KG1 (cell line): ENCODE results near the gene PRKCA.
"Not testable (repeated sequence)": the region's sequence is repeated elsewhere in the genome, so short reads cannot be mapped to it uniquely, and the experiment has no call there.

Source experiments
- DNase-seq: peaks from one replicate; lab custom pipeline; 2025; lab: John Stamatoyannopoulos, UW

PRKCA gene

DNA sequence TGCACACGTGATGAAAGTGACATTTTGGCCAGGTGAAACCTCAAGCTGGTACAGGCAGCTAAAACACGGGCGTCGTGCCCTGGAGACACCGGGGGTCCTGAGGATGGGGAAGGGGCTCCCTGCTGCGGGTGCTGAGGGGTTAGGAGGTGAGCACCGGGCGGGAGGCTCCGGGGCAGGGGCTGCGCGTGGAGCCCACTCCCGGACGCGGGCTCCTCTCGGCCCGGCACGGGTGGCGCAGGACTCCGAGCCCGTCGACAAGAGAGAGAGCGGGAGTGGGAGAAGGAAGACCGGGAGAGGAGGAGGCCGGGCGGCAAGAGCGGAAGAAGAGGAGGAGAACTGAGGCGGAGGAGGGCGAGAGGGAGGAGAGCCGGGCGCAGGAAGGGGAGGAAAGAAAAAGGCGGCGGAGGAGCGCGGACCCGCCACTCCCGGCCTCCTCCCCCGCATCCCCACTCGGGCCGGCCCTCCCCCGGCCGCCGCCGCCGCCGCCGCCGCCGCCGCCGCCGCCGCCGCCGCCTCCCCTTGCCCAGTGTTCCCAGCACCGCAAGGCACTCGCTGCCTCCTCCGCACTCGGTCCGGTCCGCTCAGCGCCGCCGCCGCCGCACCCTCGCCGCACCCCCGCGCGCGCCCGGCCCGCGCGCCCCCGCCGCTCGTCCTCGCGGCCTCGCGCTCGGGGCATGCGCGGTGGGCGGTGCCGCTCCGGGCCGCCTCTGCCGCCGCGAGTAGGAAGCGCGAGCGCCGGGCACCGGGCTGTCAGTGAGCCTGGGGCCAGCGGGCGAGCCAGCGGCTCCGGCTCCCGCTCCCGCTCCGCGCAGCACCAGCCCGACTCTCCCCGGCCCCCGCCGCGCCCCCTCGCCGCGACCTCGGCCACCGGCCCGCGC is at the start of gene PRKCA:
Gene PRKCA, plus strand, starts transcription at position 750 of the 878 bp plus-strand sequence.
- DNase-seq: no peak

DNA sequence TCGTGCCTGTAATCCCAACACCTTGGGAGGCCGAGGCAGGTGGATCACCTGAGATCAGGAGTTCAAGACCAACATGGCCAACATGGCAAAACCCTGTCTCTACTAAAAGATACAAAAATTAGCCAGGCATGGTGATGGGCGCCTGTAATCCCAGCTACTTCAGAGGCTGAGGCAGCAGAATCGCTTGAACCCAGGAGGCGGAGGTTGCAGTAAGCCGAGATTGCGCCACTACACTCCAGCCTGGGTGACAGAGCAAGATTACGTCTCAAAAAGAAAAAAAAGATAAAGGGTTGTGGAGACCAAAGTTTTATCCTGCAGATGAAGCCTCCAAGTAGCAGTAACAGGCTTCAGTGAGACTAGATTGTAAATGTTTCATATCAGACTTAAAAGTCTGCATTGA is 49.0 kb upstream of the PRKCA start:
- DNase-seq: not testable (repeated sequence)

DNA sequence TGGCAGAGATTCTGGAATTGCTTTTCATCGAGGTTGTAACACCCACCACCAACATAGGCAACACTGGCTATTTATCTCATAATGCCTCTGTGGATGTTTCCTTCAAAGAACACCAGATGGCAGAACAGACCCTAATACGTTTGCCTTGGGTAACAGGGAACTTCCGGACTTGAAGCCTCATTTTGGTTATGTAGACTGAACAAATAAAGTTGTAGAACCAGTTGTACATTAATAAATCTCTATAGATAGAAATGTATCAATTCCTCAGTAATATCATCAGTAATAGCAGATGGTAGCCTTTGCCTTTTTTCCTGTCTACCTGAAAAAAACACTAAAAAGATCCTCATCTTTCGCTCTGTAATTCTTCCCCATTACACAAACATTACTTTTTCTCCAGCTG is 47.3 kb upstream of the PRKCA start:
- DNase-seq: peak; percentile 40

DNA sequence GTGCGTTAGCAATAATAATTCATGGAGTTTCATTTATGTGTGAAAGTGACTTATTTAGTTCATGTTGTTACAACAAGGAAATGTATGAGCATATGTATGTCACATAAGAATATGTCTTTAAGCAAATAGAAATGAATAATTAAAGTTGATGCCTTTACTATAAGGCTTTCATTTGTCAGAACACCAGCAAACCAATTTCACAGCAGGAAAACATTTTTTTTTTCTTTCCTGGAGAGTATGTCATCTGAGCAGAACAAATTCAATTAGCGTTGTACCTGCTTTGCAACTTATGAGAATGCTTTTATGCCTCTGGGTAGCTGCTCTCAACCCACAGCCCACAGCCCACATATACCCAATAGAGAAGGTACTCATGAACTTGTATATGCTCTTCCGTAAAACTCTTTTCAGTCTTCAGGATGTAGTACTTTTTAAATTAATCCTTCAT is 46.9 kb upstream of the PRKCA start:
- DNase-seq: no peak

DNA sequence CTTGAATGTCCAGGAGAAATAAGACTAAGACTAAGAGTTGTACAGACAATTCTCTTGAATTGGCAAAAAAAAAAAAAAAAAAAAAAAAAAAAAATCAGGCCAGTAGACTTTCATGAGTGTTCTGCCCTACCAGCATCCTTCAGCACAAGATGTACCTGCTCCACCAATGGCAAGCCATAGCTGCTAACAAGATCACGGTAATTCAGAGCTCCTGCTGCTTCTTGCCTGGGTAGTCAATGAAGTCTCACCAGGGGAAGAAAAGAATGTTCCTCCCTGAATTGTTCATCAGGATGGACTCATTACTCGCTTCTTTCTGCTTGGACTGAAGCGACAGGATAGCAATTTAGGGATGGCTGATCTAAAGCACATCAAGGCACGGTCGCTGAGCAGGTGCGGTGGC is 42.1 kb upstream of the PRKCA start:
- no peak for DNase-seq

DNA sequence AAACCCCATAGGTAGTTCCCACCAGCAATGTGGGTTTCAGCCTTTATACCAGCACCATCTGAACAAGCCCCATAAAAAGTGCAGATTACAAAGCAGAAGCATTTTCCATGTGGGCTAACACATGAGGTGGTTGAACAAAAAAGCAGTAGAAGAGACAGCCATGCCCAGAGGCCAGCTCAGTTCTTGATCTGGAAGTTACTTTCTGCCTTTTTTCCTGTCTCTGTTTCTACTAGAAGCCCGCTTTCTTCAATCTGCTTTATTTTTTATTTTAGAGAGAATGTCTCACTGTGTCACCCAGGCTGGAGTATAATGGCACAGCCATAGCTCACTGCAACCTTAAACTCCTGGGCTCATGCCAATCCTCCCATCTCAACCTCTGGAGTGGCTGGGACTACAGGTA is 41.7 kb upstream of the PRKCA start:
- DNase-seq: no peak

DNA sequence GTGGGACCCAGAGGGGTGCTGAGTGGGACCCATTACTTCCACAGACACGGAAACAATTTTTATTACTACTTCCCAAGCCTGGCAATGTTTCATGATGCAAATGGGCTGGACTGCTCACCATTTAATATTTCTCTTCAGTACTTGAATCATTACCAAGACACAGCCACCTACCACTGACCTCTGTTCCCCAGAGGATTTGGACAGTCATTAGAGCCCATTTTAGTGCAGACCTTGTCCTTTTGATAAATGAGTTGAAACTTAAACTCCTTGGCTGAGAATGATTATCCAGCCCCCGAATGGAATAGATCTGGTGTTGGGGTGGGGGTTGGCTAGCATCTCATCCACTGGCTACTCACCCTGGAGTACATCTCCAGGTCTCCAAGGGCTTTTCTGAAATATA is 39.6 kb upstream of the PRKCA start:
- DNase-seq: no peak

DNA sequence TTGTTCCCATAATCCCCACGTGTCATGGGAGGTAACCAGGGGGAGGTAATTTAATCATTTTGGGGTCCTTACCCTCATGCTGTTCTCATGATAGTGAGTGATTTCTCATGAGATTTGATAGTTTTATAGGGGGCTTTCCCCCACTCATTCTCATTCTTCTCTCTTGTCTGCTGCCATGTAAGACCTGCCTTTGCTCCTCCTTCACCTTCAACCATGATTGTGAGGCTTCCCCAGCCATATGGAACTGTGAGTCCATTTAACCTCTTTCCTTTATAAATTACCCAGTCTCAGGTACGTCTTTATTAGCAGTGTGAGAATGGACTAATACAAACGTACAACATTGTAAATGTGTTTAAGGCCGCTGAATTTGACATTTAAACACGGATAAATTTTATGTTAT is 37.7 kb upstream of the PRKCA start:
- DNase-seq: no peak

DNA sequence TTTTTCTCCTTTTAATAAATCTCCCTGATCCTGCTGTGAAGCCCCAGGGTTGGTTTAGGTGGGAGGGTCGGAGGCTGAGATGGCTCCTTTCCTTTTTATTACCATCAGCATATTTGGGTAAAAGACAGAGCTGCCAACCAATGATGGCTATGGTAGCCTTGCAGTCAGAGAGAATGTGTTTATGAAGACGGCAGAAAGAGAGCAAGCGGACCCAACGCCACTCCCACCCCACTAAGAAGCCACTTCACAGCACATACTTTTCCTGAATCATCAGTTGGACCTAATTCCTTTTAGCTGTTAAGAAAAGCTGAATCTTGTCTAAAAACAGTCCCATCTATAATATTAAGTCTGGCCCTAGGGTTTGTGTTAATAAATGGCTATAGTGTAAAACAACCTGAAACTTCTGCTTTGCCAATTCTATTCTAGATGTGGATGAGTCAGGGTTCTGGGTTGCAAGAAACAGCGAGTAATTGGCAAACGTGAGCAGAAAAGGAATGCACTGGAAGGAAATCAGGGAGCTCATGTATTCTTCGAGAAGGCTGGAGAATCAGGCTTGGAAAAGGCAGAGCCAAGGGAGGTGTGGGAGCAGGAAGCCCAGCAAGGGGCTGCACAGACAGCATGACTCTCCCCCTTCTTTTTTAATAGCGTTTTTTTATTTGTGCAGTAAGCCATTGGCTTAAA is 34.0 kb upstream of the PRKCA start:
- no peak for DNase-seq

DNA sequence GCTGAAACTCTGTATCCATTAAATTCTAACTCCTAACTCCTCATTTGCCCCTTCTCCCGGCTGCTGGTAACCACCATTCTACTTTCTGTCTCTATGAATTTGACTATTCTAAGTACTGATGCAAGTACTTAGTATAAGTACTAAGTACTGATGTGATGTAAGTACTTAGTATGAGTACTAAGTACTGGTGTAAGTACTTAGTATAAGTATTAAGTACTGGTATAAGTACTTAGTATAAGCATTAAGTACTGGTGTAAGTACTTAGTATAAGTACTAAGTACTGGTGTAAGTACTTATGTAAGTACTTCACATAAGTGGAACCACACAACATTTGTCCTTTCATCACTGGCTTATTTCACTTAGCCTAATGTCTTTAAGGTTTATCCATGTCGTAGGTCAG is 32.3 kb upstream of the PRKCA start:
- DNase-seq: no peak

DNA sequence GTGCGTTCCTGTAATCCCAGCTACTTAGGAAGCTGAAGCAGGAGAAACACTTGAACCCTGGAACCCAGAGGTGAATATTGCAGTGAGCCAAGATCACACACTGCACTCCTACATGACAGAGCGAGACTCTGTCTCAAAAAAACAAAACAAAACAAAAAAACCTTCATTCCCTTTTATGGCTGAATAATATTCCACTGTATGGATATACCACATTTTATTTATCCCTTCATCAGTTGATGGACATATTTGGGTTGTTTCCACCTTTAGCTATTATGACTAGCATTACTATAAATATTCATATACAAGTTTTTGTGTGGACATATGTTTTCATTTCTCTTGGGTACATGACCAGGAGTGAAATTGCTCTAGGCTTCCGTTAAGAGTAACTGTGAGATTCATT is 30.9 kb upstream of the PRKCA start:
- DNase-seq: no peak

DNA sequence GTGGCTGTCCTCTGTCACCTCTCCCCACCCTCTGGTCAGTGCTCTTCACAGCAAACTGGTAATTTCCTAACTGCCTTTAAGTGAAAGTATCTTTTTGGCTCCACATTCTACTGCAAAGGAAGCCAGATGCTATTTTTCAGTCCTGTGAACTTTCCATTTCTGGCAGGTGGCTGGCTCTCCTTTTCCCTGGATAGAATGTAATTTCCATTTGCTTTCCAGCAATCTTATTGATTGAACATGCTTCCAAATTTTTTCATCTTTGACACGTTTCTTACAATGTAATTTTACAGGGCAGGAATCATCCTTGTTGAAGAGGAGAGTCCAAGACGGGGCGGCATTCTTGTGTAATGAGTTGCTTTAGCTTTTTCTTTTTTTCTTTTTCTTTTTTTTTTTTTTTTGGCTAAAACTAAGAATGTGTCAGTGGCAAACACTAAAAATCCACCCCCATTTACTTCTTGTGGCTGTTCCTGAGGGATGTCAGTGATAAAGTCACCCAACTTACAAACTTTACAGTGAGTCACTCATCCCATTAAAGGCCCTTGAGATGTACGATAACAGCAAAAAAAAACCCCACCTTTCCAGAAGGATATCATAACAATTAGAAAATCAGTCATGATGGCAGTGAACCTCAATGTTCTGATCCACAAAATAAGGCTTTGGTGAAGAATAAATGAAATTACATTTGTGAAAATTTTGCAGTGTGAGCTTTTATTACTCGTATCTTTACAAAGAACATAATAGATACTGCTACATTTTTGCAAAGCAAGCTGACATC is 29.4 kb upstream of the PRKCA start:
- no peak for DNase-seq

DNA sequence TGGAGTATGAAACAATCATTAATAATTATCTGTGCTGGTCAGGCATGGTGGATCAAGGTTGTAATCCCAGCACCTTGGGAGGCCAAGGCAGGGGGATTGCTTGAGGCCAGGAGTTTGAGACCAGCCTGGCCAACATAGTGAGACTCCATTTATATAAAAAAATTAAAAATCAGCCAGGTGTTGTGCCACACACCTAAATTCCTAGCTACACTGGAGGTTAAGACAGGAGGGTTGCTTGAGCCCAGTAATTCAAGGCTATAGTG is 28.9 kb upstream of the PRKCA start:
- no peak for DNase-seq

DNA sequence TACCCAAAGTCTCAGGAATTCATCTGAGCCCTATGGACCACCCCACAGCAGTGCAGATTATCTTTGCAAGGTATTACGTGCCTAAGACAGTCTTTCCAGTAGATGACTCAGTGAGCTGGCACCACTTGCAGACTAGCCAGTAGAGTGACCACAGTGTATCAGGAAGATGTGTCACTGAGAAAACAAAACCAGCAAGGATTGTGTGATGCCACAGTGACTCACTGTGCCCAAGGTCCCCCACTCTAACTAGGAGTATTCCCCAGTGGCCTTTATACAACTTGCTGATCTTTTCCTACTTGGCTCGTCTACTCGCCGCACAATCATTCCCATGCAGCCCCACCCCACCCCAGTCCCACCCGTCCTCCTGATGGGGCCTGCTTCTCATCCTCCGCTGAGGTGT is 26.8 kb upstream of the PRKCA start:
- no peak for DNase-seq

DNA sequence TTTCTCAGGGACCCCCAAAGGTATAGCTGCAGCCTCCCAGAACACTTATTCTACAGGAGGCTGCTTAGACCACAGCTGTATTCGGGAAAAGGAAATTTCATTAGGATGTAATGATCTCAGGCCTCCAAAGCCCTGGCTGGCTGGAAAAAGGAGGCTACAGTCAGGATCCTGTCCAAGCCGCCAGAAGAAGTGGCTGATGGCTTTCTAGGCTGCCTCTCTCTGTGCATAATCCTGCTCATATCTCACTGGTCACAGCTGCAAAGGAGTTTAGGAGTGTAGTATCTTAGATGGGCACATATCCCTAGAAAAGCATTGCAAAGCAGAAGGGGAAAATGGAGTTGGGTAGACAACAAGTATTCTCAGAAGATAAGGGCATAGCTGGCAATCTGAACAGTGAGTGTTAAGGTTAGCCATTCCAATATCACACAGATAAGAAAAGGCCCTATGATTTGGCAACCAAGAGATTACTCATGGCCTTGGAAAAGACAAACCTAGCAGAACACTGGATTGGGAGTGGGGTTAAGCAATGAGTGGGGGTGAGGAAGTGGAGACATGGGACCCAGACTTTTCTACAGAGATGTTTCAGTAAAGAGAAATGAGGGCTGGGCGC is 26.0 kb upstream of the PRKCA start:
- no peak for DNase-seq

DNA sequence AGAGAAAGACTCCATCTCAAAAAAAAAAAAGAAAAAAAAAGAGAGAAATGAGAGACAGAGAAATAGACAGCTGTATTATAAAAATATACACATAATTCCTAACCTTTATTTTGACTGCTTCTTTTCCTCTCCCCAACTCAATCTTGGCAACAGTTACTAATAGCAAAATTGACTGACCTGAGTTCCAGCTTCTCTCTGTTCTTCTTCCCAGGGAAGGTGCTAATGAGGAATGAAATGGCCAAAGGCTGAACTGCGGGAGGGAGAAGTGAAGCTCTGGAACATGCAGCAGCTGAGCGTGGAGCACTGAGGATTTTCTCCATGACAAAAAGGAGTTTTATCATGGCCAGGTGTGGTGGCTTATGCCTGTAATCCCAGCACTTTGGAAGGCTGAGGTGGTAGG is 25.2 kb upstream of the PRKCA start:
- no peak for DNase-seq

DNA sequence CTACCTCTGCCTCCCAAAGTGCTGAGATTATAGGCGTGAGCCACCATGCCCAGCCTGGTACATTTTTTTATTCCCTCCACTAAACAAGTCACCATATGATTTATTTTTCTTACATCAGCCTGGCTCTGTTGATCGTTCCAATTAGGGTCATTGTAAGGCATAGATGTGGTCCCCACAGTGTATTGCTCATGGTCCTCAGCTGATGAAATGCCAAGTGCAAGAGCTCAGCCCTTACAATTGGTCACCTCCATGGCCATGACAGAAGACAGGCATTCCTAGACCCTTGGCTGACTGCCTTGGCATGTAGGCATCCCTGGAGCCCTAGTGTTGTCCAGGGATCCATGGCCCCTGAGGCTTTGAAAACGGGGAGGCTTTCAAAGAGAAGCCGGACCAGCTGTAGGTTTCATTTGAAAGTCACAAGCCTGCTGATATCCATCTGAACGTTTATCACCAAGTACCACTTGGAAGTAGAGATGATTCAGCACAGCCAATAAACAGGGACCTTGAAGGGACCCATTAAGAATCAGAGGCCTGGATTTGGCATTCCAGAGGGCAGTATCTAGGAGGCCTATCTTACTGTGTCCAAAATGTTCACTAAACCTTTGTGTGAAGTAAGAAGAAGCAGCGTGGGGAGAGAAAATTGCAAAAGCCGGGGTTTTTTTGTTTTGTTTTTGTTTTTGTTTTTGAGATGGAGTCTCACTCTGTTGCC is 20.6 kb upstream of the PRKCA start:
- DNase-seq: no peak

DNA sequence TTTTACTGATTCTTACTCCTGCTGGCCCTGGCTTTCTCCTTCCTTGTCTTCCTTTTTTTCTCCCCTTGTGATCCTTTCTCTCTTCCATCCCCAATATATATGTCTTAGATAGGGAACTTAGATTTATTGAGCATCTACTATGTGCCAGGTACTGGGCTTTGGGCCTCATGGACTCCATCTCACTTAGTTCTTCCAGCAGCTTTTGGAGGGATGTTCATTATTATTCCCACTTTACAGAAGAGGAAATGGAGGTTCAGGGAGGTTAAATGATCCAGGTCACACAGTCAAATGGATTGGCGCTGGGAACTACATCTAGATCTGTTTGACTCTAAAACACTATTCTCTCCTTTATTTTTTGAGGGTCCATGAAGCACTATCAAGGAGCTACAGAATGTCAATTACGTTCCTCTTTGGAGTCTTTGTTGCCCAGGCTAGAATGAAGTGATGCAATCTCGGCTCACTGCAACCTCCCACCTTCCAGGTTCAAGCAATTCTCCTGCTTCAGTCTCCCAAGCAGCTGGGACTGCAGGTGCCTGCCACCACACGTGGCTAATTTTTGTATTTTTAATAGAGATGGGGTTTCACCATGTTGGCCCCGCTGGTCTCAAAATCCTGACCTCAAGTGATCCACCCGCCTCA is 19.0 kb upstream of the PRKCA start:
- no peak for DNase-seq

DNA sequence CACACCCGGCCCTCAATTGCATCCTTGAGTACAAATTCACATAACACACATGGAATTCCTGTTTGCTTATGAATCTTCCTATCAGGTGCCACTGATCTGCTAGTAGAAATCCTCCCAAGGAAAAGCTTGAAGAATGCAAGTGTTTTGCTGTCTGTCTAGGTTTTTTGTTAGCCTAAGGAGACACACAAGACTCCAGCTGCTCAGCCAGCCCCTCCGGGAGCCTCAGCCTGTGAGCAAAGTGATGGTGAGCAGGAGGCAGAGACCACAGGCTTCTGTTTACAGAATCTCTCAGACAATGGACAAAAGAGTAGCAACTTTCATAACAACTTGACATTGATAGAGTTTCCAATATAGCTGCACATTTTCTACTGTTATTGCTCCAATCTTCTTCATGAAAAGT is 18.4 kb upstream of the PRKCA start:
- no peak for DNase-seq

DNA sequence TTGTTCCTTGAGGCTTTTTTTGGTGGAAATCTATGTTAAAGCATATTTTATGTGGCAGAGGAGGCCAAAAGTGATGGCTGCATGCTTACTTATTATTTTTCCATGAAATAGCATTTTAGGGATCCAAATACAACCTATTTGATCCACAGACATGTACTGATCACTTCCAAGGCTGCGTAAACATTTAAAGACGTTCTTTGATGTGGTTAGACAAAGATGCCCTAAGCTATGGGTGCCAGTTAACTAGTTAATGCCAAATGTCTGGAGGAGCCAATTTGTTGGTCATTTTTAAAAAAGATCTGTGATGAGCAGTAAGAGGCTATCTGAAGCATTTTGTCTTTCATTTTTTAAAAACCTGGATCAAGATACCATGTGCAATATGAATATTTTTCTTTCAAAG is 17.3 kb upstream of the PRKCA start:
- no peak for DNase-seq

DNA sequence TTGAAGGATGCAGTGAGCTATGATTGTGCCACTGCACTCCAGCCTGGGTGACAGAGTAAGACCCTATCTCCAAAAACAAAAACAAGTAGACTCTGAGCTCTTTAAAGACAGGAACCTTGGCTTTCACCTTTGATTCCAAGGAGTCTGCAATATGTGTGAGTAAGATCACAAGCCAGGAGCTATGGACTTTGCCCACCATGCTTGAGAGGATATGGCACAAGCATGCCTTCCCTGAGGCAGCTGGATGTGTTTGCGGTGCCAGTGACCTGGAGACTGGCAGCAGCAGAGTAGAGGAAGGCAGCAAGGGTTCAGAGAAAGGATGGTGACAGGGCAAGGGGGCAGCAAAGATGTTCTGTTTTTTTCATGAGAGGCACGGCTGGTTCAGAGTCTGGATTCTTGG is 14.5 kb upstream of the PRKCA start:
- no peak for DNase-seq
